NK-92 (cell line): ENCODE measurements around the gene CYP1B1.
"Not testable (repeated sequence)": the region's sequence is repeated elsewhere in the genome, so short reads cannot be mapped to it uniquely, and the experiment has no call there.

Experiments
- DNase-seq: peaks from one replicate; lab custom pipeline; 2025; ENCODE audit not compliant: unreplicated experiment; lab: John Stamatoyannopoulos, UW

CYP1B1 gene

DNA sequence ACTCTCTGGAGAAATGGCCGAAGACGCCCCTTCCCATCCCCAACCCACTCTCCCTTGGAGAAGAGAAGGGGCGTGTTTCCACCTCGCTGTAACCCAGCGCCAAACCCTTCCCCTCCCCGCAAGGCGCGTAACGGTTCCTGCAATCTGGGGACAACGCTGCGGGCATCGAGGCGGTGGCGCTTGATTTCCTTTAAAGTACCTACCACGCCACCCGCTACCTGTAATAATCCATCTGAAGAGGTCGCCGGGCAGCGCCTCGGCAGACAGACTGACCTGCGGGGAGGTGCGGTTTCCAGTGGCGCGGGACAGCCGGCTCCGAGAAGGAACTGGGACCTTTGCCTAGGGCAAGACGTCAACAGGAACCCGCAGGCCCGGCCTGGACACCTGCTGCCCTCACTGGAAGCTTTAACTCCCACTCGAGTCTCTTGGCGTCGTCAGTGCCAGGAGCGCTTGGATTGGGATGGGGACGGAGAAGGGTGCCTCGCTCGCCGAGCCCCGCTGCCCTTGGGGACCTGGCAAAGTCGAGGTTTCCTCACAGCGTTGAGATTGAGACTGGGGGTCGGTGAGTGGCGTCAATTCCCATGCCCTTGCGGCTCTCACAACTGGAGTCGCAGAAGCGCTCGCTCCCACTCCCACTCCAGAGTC lies at the start of gene CYP1B1:
Gene CYP1B1, minus strand, starts transcription at position 645 of the 645 bp plus-strand sequence. CDS start 763 bp downstream, outside the sequence.
- no peak for DNase-seq

- no peak for DNase-seq
Measured at GRCh38 chr2:38125007-38125406, 49.1 kb upstream of the CYP1B1 start.

- no peak for DNase-seq
Measured at GRCh38 chr2:38123911-38124310, 48.0 kb upstream of the CYP1B1 start.

DNA sequence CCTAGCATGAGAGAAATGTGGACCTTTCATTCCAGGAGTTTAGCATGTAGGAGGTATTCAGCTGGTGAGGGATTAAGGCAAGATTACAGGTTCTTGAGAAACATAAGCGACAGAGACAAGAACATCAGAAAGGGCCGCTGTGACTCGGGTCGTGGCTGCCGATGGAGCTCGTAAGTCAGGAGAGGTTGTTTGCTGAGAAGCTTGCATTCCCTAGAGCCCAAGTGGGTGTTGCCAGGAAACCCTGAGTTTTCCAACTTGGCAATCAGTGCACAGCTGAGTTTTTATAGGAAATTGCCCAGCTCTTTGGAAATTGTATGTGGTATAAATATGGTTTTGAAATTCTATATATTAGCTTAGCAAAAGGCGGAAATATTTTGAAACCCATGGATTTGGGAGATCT lies 46.4 kb upstream of the CYP1B1 start:
- DNase-seq: no peak

GRCh38 chr2:38121481-38121880 lies 45.5 kb upstream of the CYP1B1 start:
- DNase-seq: no peak

DNA sequence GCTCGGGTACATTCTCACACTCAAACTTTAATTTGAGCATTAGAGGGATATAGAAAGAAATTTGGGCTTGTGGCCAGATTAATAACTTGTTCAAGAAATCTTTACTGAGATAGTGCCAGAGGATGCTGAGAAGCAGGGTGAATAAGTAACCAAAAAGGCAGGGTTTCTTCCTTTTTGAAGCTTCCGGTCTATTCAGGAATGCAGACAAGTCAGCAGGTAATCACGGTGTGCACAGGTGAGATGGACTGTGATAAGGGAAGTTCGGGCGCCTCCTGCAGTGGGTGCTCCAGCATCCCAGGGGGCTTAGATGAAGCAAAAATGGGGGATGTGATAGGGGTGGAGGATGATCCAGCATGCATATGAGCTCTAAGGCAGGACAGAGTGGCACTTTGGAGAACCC lies 44.9 kb upstream of the CYP1B1 start:
- DNase-seq: no peak

DNA sequence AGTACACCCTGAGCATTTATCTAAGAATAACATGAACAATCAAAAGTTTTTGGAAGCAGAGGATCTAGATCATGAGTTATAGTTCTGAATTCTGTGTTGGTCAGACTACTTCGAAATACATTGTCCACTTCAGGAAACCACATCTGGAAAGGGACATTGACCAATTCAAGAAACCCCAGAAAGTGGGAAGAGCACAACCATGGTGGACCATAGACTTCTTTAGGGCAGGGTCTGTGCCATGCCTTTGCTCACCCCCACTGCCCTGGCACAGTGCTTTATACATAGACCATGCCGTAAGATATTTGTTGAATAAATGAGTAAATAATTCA lies 44.3 kb upstream of the CYP1B1 start:
- DNase-seq: no peak

DNA sequence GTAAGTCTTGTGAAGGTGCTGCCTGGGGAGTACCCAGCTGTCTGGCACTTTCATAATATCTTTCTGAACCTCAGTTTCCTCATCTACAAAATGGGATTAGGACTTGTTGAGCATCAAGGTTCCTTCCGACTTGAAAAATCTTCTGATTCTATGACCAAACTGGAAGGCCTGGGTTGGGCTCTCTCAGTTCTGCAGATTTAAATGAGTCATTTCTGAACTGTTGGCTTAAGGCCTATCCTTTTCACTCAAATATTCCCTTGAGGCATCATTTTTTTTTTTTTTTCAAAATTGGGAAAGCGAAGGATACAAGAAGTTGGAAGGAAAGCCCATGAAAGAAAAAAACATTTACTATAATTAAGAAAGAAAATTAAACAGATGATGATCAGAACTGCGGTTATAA lies 40.8 kb upstream of the CYP1B1 start:
- no peak for DNase-seq

DNA sequence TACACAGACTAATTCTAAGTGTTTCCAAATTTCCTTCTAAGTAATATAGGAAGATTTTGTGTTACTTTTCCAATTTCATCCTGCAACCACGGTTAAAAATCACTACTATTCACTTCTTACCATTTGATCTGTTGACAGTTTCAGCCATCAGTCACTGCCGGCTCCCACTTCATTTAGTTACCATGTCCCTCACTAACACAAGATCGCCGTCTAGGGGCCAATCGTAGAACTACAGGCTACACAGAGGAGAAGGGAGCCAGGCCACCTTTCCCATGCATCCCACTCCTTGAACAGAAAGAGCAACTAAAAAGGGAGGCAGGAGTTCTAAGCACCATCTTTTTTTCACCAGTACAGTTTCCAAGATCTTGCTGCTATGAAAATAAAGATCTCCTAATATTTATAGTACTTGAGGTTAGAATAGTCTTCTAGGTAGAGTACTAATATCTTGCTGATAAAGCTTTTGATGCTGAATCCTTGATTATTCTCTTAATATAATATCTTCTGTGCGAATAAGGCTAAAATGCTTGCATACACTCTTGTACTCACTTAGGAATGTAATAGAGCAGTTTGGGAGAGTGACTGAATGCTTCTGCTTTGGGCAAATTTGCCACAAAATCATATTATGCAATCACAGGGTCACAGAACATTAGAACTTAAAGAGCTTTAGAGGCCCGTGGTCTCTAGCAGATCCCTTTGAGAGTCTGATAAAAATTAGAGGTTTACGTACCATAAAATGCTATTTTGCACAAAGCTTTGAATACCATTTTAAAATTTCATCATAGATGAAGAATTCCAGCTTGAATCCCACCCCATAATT lies 39.5 kb upstream of the CYP1B1 start:
- DNase-seq: no peak

DNA sequence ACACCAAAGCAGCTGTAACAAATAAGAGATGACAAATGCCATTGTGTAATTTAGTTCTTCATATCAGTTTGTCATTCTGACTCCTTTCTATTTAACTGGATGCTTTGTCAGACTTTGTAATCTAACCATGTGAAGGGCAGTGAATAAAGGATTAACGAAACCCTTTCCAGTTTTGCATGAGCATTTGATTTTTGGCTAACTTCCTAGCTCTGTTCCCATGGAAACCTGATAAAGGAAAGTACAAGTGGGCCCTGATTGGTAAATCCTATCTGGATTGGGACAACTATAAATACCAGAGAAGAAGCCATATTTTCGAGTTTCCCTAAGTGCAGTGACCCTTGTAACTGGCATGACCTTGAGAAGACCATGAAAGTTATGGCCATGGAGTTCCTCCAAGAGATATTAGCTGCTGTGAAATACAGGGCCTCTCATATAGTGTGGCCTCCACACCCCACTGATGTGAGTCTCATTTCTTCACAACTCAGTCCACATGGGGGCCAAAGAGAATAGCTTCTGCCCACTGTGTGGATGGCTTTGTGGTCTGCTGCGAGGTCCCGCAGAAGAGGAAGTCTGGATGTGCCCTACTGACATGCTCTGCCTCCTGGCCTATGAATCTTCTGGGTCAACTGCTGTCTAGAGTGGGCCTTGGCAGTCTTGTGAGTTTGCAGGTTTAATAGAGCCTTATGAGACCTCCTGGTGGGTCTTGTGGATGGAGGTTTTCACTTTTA lies 38.2 kb upstream of the CYP1B1 start:
- no peak for DNase-seq

DNA sequence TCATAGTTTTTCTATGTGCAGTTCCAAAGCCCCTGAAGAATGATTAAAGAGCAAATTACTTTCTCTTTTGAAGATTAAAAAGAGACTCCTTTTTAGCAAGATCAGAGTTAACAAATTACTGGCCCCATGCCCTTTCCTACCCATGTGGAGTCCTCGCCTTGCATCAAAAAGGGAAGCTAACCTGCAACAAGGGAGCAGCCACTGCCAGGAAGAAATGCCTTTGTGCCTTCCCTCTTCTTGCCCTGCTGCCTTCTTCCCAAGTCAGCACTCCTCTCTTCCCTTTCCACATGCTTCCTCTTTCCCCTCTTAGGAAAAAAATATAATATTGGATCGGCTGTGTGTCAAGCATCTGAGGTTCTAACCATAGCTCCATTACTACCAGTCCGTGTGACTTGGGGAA lies 37.1 kb upstream of the CYP1B1 start:
- no peak for DNase-seq

DNA sequence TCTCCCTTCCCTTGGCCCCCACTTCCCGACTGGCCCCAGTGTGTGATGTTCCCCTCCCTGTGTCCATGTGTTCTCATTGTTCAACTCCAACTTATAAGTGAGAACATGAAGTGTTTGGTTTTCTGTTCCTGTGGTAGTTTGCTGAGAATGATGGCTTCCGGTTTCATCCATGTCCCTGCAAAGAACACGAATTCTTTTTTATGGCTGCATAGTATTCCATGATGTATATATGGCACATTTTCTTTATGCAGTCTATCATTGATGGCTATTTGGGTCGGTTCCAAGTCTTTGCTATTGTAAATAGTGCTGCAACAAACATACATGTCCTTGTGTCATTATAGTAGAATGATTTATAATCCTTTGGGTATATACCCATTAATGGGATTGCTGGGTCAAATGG lies 35.4 kb upstream of the CYP1B1 start:
- DNase-seq: not testable (repeated sequence)

GRCh38 chr2:38109732-38110181 lies 33.8 kb upstream of the CYP1B1 start:
- DNase-seq: no peak

DNA sequence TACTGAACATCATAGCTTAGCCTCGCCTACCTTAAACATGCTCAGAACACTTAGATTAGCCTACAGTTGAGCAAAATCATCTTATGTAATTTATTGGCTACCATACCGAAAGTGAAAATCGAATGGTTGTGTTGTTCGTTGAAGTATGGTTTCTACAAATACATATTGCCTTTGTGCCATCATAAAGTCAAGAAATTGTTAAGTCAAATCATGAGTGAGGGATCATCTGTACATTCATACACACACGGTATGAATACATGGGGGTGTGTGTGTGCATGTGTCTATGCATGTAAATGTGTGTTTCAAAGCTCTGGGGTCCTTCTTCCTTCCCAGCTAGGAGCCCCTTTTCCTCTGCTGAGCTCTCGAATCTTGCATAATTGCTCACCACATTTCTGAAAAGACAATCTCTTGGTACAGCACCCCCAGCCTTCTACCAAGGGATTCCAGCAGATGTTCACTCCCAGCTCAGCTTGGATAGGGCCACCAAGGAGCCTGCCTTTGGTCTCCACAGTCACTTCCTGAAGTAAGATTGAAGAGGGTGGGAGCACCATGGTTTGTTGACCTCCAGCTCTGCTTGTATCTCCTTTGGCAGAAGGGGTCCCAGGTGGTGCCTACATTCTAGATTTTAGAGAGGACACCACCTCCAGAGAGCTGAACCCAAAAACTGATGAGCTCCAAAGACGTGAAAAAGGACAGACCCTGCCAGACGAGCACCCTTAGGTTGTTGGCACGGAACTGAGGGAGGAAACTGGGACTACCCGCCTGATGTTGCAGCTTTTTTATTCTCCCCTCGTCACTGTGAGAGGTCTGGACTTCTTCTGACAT lies 33.2 kb upstream of the CYP1B1 start:
- no peak for DNase-seq

DNA sequence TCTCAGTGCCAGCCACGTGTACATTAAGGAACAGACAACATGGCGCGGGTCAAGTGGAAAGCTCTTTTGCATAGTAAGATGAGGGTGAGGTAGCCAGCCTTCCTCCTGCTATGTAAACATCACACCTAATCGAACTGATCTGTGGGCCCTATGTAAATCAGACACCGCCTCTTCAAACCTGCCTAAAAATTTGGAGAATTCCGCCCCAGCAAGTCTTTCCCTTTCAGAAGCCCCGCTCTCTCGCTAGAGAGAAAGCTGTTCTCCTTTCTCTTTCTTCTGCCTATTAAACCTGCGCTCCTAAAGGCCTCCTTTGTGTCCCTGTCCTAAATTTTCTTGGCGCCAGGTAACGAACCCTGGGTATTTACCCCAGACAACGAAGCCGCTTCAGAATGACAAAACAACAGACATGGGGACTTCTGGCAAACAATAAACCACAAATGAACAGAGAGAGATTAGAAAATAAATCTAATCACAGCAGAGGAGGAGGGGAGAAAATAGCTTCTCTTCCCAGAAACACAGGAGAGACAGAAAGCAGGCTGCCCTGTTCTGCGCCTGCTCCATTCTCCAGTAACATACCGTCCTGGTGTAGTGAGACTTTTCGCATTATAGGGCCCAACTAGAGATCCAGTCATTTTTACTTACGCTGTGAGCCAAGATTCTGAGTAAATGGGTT lies 31.9 kb upstream of the CYP1B1 start:
- DNase-seq: no peak

GRCh38 chr2:38106405-38107094 lies 30.6 kb upstream of the CYP1B1 start:
- no peak for DNase-seq

DNA sequence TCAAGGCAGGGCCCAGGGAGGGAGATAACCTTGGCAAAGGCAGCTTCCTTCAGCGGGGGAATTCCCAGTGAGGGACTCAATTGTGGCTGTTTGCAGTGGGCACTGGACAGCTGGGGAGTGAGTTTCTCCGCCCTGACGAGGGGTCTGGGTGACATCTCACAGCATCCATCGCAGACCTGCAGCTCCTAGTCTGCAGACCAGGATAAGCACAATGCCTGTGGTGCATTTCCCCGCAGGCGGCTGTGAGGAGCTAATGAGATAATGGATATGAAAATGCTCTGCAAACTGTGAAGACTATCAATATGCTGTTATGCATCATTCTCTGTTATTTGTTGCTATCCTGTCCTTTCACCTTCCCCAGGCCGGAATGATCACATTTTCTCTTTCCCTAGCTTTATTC lies 30.0 kb upstream of the CYP1B1 start:
- no peak for DNase-seq

- no peak for DNase-seq
Measured at GRCh38 chr2:38104598-38104997, 28.6 kb upstream of the CYP1B1 start.

- no peak for DNase-seq
Measured at GRCh38 chr2:38100328-38100727, 24.4 kb upstream of the CYP1B1 start.
